ENCODE data around the gene PCP4. TPM values are rescaled to one million over a fixed set of nuclear protein-coding genes. Genes with fewer than 3 reads are reported as not detected.

The PCP4 gene
- total RNA-seq, 1 experiment from 2014 or later: 0.77 TPM

GRCh38 chr21:39881661-39882060 is 14.4 kb downstream of the PCP4 start:
- Mint-ChIP-seq H3K36me3 (ENCODE audit: insufficient read depth in 1 of 3, low read depth in 3 of 3) (no peaks in the 10 kb centered on the region), H3K9me3 (no peaks in the 10 kb centered on the region), H3K27me3 (ENCODE audit: low read depth) (no peaks in the 10 kb centered on the region), H3K4me3 (no peak overlapping the region), H3K4me1 (no peaks in the 10 kb centered on the region), H3K27ac (no peak overlapping the region)
- DNase-seq: no peak
- WGBS (ENCODE audit: extremely low coverage, insufficient read length, low lambda C conversion rate): no CpG with 5 or more reads among the region's 8 CpGs
- H3K4ac ChIP-seq (ENCODE audit: low read depth, low read length): no peak overlapping the region
- H2AK5ac ChIP-seq (ENCODE audit: insufficient read length, low read length): no peak overlapping the region
- no peak overlapping the region for H3K56ac ChIP-seq (ENCODE audit: insufficient read length, low read depth, low read length)
- no peak overlapping the region for H2BK12ac ChIP-seq (ENCODE audit: insufficient read length, low read depth, low read length)
- no peak overlapping the region for H3K23ac ChIP-seq (ENCODE audit: insufficient read length, low read depth, low read length)
- no peak overlapping the region for H3K18ac ChIP-seq (ENCODE audit: insufficient read length, low read depth, low read length)
- no peaks in the 10 kb centered on the region for H4K20me1 ChIP-seq (ENCODE audit: control insufficient read depth, insufficient read depth, insufficient read length)
- no peak overlapping the region for H2AFZ ChIP-seq (ENCODE audit: low read length)
- no peak overlapping the region for H3T11ph ChIP-seq (ENCODE audit: low read length)
- H3K9me3 ChIP-seq (ENCODE audit: control insufficient read depth, low read depth, low read length): no peaks in the 10 kb centered on the region
- no peaks in the 10 kb centered on the region for H3K4me1 ChIP-seq (ENCODE audit: insufficient read depth, low read length)
- H3K9ac ChIP-seq (ENCODE audit: extremely low read depth, insufficient read length, low read length): no peak overlapping the region
- H3K4me2 ChIP-seq (ENCODE audit: insufficient read depth, insufficient read length, low read length): no peak overlapping the region
- peak; percentile 50; the same call in 2 of the 3 replicates for TF ChIP-seq CTCF (conservative IDR thresholded peaks at IDR 0.05)
- H3K79me2 ChIP-seq (ENCODE audit: insufficient read depth, low read length): no peaks in the 10 kb centered on the region
- H2BK20ac ChIP-seq (ENCODE audit: low read depth, low read length, poor library complexity, severe bottlenecking): no peak overlapping the region
- H3K27me3 ChIP-seq (ENCODE audit: insufficient read depth, low read length): no peaks in the 10 kb centered on the region
- H3K79me1 ChIP-seq (ENCODE audit: insufficient read depth, low read depth, low read length, poor library complexity, severe bottlenecking): no peaks in the 10 kb centered on the region
- H2BK120ac ChIP-seq (ENCODE audit: low read depth, low read length, poor library complexity, severe bottlenecking): no peak overlapping the region
- H4K91ac ChIP-seq (ENCODE audit: insufficient read length, low read depth, low read length): no peak overlapping the region
- H4K5ac ChIP-seq (ENCODE audit: insufficient read length, low read depth, low read length): no peak overlapping the region
- no peak overlapping the region for H2BK5ac ChIP-seq (ENCODE audit: insufficient read length, low read length)
- H3K23me2 ChIP-seq (ENCODE audit: insufficient read length, low read depth, low read length, poor library complexity, severe bottlenecking): no peaks in the 10 kb centered on the region
- H4K8ac ChIP-seq (replicated peaks; ENCODE audit: insufficient read length, low read depth, low read length): no peak overlapping the region
- H2BK15ac ChIP-seq (ENCODE audit: low read depth, low read length): no peak overlapping the region
- H3K14ac ChIP-seq (ENCODE audit: insufficient read depth, low read length): no peak overlapping the region
- H3K27ac ChIP-seq (ENCODE audit: insufficient read length, low read depth, low read length): no peak overlapping the region

Data from H9 (cell line).